SH-SY5Y (cell line): ENCODE results near the gene EPGN.

Experiments
- GATA2 ChIP-seq: IDR thresholded peaks from 2 replicates; pipeline ENCODE4 v1.6.1; 2011; ENCODE audit warnings: mild to moderate bottlenecking, low read depth, low read length
- GATA3 ChIP-seq: IDR thresholded peaks from 2 replicates; pipeline ENCODE4 v1.6.1; 2011; ENCODE audit warnings: low read depth, mild to moderate bottlenecking, low read length, moderate library complexity

GRCh38 chr4:74268643-74269042 is 39.6 kb upstream of the EPGN start:
- TF ChIP-seq GATA2 (no peak), GATA3 (no peak)
